Measurements from ENCODE around the gene CLIC4.

- TF ChIP-seq SPI1 (IDR thresholded peaks at IDR 0.05; ENCODE audit: low read depth, low read length), result no peak
- no peak for TF ChIP-seq POLR2A (IDR thresholded peaks at IDR 0.05; ENCODE audit: low read depth, low read length)
- TF ChIP-seq TAF1 (IDR thresholded peaks at IDR 0.05; ENCODE audit: low read depth, low read length), result no peak
- TF ChIP-seq POLR2AphosphoS5 (IDR thresholded peaks at IDR 0.05; ENCODE audit: low read depth, low read length), result no peak
Observed at GRCh38 chr1:24878045-24878444, 132.8 kb downstream of the CLIC4 start.
